IMR-90 (cell line): ENCODE data around the gene WWC2. TPM values are rescaled to one million over a fixed set of nuclear protein-coding genes. Genes with fewer than 3 reads are reported as not detected.

Experiments used
- ATAC-seq: fragments of 200-7000 bp; cut with Tn5 transposase; 2 replicates; pipeline ENCODE4 v1.9.1; 2020; ENCODE audit warnings: low read depth, mild to moderate bottlenecking, moderate library complexity
- BruUV-seq: library from RNA; stranded (reverse); fragments of 400-500 nt; replicated peaks from 2 replicates; lab custom pipeline; 2021; lab: Mats Ljungman, UMichigan
- CTCF ChIA-PET: fragments of 300-600 bp; formaldehyde crosslinking; extraction: SDS; loops from one replicate; lab custom pipeline; 2021; ENCODE audit warnings: antibody characterized with exemption; lab: Yijun Ruan, JAX
- POLR2A ChIA-PET: fragments of 300-600 bp; sonication (Branson Sonifier 250); formaldehyde crosslinking; loops from one replicate; lab custom pipeline; 2022; ENCODE audit warnings: antibody characterized with exemption; ENCODE audit not compliant: unreplicated experiment; lab: Charles Lee
- DNase-seq: peaks from one replicate; pipeline ENCODE4 v3.0.0; 2013
- H2AFZ ChIP-seq: replicated peaks from 2 replicates; pipeline ENCODE3; 2013; ENCODE audit warnings: low read length, mild to moderate bottlenecking; ENCODE audit not compliant: poor library complexity
- H2AK5ac ChIP-seq: 2 replicates; pipeline ENCODE4 v1.6.1; 2013; ENCODE audit warnings: low read depth, low read length, inconsistent platforms
- H2AK9ac ChIP-seq: replicated peaks from 2 replicates; pipeline ENCODE3; 2013; ENCODE audit warnings: mild to moderate bottlenecking, low read depth, low read length, moderate library complexity; ENCODE audit not compliant: poor library complexity
- H2BK120ac ChIP-seq: 2 replicates; pipeline ENCODE4 v1.6.1; 2013; ENCODE audit warnings: low read depth, low read length, inconsistent platforms
- H2BK15ac ChIP-seq: 3 replicates; pipeline ENCODE4 v1.6.1; 2013; ENCODE audit warnings: low read depth, low read length, inconsistent platforms
- H2BK20ac ChIP-seq: 2 replicates; pipeline ENCODE4 v1.6.1; 2013; ENCODE audit warnings: low read depth, mild to moderate bottlenecking, inconsistent platforms, low read length, moderate library complexity
- H2BK5ac ChIP-seq: 2 replicates; pipeline ENCODE4 v1.6.1; 2013; ENCODE audit warnings: mild to moderate bottlenecking, low read depth, low read length, inconsistent platforms; ENCODE audit not compliant: poor library complexity, severe bottlenecking
- H3K14ac ChIP-seq: replicated peaks from 2 replicates; pipeline ENCODE4 v1.6.1; 2013; ENCODE audit warnings: low read depth, low read length, inconsistent platforms
- H3K18ac ChIP-seq: 2 replicates; pipeline ENCODE4 v1.6.1; 2013; ENCODE audit warnings: low read depth, low read length, control low read depth
- H3K23ac ChIP-seq: 2 replicates; pipeline ENCODE4 v1.6.1; 2013; ENCODE audit warnings: low read depth, low read length, inconsistent platforms
- H3K27ac ChIP-seq: 2 replicates; pipeline ENCODE4 v1.5.1; 2013; ENCODE audit warnings: mild to moderate bottlenecking, control low read depth, low read length; ENCODE audit not compliant: insufficient read depth
- H3K27me3 ChIP-seq: 2 replicates; pipeline ENCODE4 v1.6.1; 2013; ENCODE audit warnings: low read length; ENCODE audit not compliant: control insufficient read depth, insufficient read depth
- H3K36me3 ChIP-seq: 2 replicates; pipeline ENCODE4 v1.6.1; 2013; ENCODE audit warnings: low read length, mixed read lengths; ENCODE audit not compliant: control insufficient read depth, insufficient read depth
- H3K4ac ChIP-seq: 2 replicates; pipeline ENCODE4 v1.6.1; 2013; ENCODE audit warnings: low read depth, low read length, inconsistent platforms
- H3K4me1 ChIP-seq: 2 replicates; pipeline ENCODE4 v1.6.1; 2013; ENCODE audit warnings: low read length, mixed read lengths; ENCODE audit not compliant: control insufficient read depth, insufficient read depth
- H3K4me2 ChIP-seq: 2 replicates; pipeline ENCODE4 v1.6.1; 2013; ENCODE audit warnings: low read depth, mild to moderate bottlenecking, control low read depth, low read length, moderate library complexity
- H3K4me3 ChIP-seq: 2 replicates; pipeline ENCODE4 v1.5.1; 2013; ENCODE audit warnings: low read depth, mild to moderate bottlenecking, control low read depth, low read length, moderate library complexity; ENCODE audit not compliant: insufficient read depth
- H3K56ac ChIP-seq: 2 replicates; pipeline ENCODE4 v1.6.1; 2013; ENCODE audit warnings: low read length, inconsistent platforms; ENCODE audit not compliant: insufficient read depth; ENCODE audit errors: extremely low read depth
- H3K79me1 ChIP-seq, 2 experiments: 2 replicates each; pipeline ENCODE4 v1.6.1; 2013; ENCODE audit warnings: low read length in 2 of 2, inconsistent platforms in 1 of 2, low read depth in 1 of 2
- H3K9ac ChIP-seq: 2 replicates; pipeline ENCODE4 v1.6.1; 2013; ENCODE audit warnings: low read depth, low read length, control low read depth
- H3K9me1 ChIP-seq: 2 replicates; pipeline ENCODE4 v1.6.1; 2013; ENCODE audit warnings: low read length, inconsistent platforms; ENCODE audit not compliant: insufficient read depth
- H3K9me3 ChIP-seq: 2 replicates; pipeline ENCODE4 v1.6.1; 2013; ENCODE audit warnings: low read length; ENCODE audit not compliant: control insufficient read depth, insufficient read depth
- H4K20me1 ChIP-seq: 2 replicates; pipeline ENCODE4 v1.6.1; 2013; ENCODE audit warnings: low read length, inconsistent platforms; ENCODE audit not compliant: insufficient read depth
- H4K5ac ChIP-seq: 2 replicates; pipeline ENCODE4 v1.6.1; 2013; ENCODE audit warnings: mild to moderate bottlenecking, low read depth, low read length, control low read depth
- H4K8ac ChIP-seq, 2 experiments: 2 replicates each; pipeline ENCODE4 v1.6.1; 2013; ENCODE audit warnings: low read depth in 2 of 2, low read length in 2 of 2, control low read depth in 1 of 2, inconsistent platforms in 1 of 2
- H4K91ac ChIP-seq: 2 replicates; pipeline ENCODE4 v1.6.1; 2013; ENCODE audit warnings: low read depth, low read length, inconsistent platforms; ENCODE audit not compliant: insufficient read depth
- BHLHE40 ChIP-seq: fragments of 150-350 bp; IDR thresholded peaks from 2 replicates; pipeline ENCODE4 v1.6.1; 2016; ENCODE audit warnings: mild to moderate bottlenecking, low read depth, low read length
- CEBPB ChIP-seq: IDR thresholded peaks from 2 replicates; pipeline ENCODE4 v1.6.1; 2012; ENCODE audit warnings: low read depth, low read length, improper control_type of control experiment
- CHD1 ChIP-seq: IDR thresholded peaks from 2 replicates; pipeline ENCODE4 v1.6.1; 2012; ENCODE audit warnings: low read depth, low read length, improper control_type of control experiment
- FOS ChIP-seq: fragments of 150-350 bp; IDR thresholded peaks from 2 replicates; pipeline ENCODE4 v1.6.1; 2016; ENCODE audit warnings: low read depth, low read length
- MAFK ChIP-seq: IDR thresholded peaks from 2 replicates; pipeline ENCODE4 v1.6.1; 2012; ENCODE audit warnings: low read depth, low read length, improper control_type of control experiment
- MAZ ChIP-seq: IDR thresholded peaks from 2 replicates; pipeline ENCODE4 v1.6.1; 2012; ENCODE audit warnings: low read depth, mild to moderate bottlenecking, low read length, improper control_type of control experiment, moderate library complexity, borderline replicate concordance
- MXI1 ChIP-seq: IDR thresholded peaks from 2 replicates; pipeline ENCODE4 v1.6.1; 2012; ENCODE audit warnings: low read depth, mild to moderate bottlenecking, low read length, moderate library complexity, borderline replicate concordance
- NFE2L2 ChIP-seq: fragments of 150-350 bp; IDR thresholded peaks from 2 replicates; pipeline ENCODE4 v1.6.1; 2016; ENCODE audit warnings: low read depth, mild to moderate bottlenecking, low read length
- POLR2A ChIP-seq: IDR thresholded peaks from 2 replicates; pipeline ENCODE4 v1.6.1; 2012; ENCODE audit warnings: mild to moderate bottlenecking, low read depth, low read length
- RAD21 ChIP-seq: IDR thresholded peaks from 2 replicates; pipeline ENCODE4 v1.6.1; 2012; ENCODE audit warnings: low read length, improper control_type of control experiment
- RCOR1 ChIP-seq: IDR thresholded peaks from 2 replicates; pipeline ENCODE4 v1.6.1; 2012; ENCODE audit warnings: mild to moderate bottlenecking, low read length, improper control_type of control experiment; ENCODE audit not compliant: insufficient replicate concordance
- RFX5 ChIP-seq: IDR thresholded peaks from 2 replicates; pipeline ENCODE4 v1.8.0; 2012; ENCODE audit warnings: low read depth, mild to moderate bottlenecking, low read length, moderate library complexity
- SMC3 ChIP-seq: fragments of 150-350 bp; IDR thresholded peaks from 2 replicates; pipeline ENCODE4 v1.6.1; 2016; ENCODE audit warnings: low read depth, mild to moderate bottlenecking, antibody characterized with exemption, low read length, moderate library complexity
- WGBS, 2 experiments: methylation state at CpG; one replicate each; pipeline versions ENCODE4 v1.1.5 to v1.1.7; 2013; ENCODE audit warnings: missing lambda C conversion rate in 2 of 2; ENCODE audit not compliant: insufficient read length in 1 of 2; ENCODE audit errors: extremely low coverage in 2 of 2; 5-methylcytosine and 5-hydroxymethylcytosine counted together
- dilution Hi-C: fragments of 300-500 bp; cut with HindIII; formaldehyde crosslinking; loops from one replicate; pipeline ENCODE4 v1.14.3; 2018; ENCODE audit warnings: low sequenced_read_pairs; ENCODE audit not compliant: unreplicated experiment
- in situ Hi-C: fragments of 300-500 bp; cut with MboI; formaldehyde crosslinking; loops from 3 replicates; pipeline ENCODE4 v1.14.3; 2019; ENCODE audit warnings: low sequenced_read_pairs, inconsistent platforms, mixed read lengths
- intact Hi-C: fragments of 100-400 bp; cut with micrococcal nuclease; formaldehyde crosslinking; loops from 2 replicates; pipeline ENCODE4 v1.10.0; 2022
- polyA plus RNA-seq, 3 experiments: library from polyadenylated mRNA; depleted of rRNA; stranded (reverse); fragments of >200 nt; gene quantifications; 2 replicates each; pipeline ENCODE4 v1.2.3, GENCODE V29; 2012; ENCODE audit warnings: low replicate concordance in 1 of 3
- total RNA-seq: library from RNA; depleted of rRNA; stranded (reverse); fragments of >200 nt; gene quantifications from 2 replicates; pipeline ENCODE4 v1.2.3, GENCODE V29; 2012
- TF ChIP-seq, protein P1 (sequence below): fragments of 150-350 bp; IDR thresholded peaks from 2 replicates; pipeline ENCODE4 v1.6.1; 2017; ENCODE audit warnings: mild to moderate bottlenecking, antibody characterized with exemption, low read length, low read depth
- TF ChIP-seq, protein P2 (sequence below): fragments of 150-350 bp; IDR thresholded peaks from 2 replicates; pipeline ENCODE4 v1.6.1; 2016; ENCODE audit warnings: low read depth, mild to moderate bottlenecking, low read length, moderate library complexity, borderline replicate concordance
- TF ChIP-seq, protein P3 (sequence below): conservative IDR thresholded peaks from 2 replicates; pipeline ENCODE4 v1.5.1; 2012; ENCODE audit warnings: mild to moderate bottlenecking, low read depth, low read length, improper control_type of control experiment

The WWC2 gene
- total and polyA plus RNA-seq, 2 of the 4 experiments (the other 2 are of a cell fraction), result 26.6 to 27.4 TPM

DNA sequence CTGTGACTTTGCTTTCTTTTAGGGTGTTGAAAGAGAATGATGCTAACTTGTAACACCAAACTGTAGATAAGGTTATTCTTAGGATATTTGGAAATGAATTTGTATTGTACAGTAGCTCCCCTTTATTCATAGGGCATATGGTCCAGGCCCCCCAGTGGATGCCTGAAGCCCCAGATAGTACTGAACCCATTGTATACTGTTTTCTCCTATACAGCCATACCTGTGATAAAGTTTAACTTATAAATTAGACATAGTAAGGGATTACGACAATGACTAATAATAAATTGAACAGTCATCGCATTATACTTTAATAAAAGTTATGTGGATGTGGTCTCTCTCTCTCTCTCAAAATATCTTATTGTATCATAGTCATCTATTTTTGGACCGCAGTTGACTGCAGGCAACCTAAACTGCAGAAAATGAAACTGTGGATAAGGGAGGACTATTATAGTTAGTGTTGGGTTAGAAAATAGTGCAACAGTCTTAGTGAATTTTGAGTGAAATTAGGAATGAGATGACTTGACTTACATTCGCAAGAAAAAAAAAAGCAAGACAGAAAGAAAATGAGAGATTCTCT, 115.9 kb downstream of the WWC2 start:
- no peak overlapping the region for H3K4me2 ChIP-seq
- no peak overlapping the region for H2BK120ac ChIP-seq
- in situ Hi-C loops, result no loop called here
- H3K27me3 ChIP-seq, result no peaks in the 10 kb centered on the region
- H3K14ac ChIP-seq, result no peak overlapping the region
- BruUV-seq, result no TSS peak
- no peaks in the 10 kb centered on the region for H3K4me1 ChIP-seq
- no peak overlapping the region for H4K91ac ChIP-seq
- no peak overlapping the region for H3K4ac ChIP-seq
- no peaks in the 10 kb centered on the region; the same call in 1 of the 2 replicates for H4K20me1 ChIP-seq
- ChIA-PET POLR2A (no interaction called here), CTCF (interaction anchor here (0.6 to 1.1 kb wide), 4 partner anchors 19 to 229 kb away, joined by 3 to 6 read pairs (median 3); no protein-coding TSS in a partner anchor)
- H3K9me1 ChIP-seq, result peaks cover 7% of the 10 kb centered on the region
- H2BK15ac ChIP-seq, result no peak overlapping the region
- H3K18ac ChIP-seq, result no peak overlapping the region
- no peak overlapping the region for H3K4me3 ChIP-seq
- H3K36me3 ChIP-seq, result peaks cover 3% of the 10 kb centered on the region
- H3K27ac ChIP-seq, result no peak overlapping the region
- dilution Hi-C loops, result no loop called here
- no peak overlapping the region for H3K56ac ChIP-seq
- H2BK20ac ChIP-seq, result no peak overlapping the region
- intact Hi-C loops, result no loop called here
- TF ChIP-seq CHD1 (no peak), MAZ (no peak), FOS (no peak), MXI1 (no peak), BHLHE40 (no peak), RFX5 (no peak), RAD21 (no peak), NFE2L2 (no peak), MAFK (no peak), SMC3 (no peak), RCOR1 (no peak), POLR2A (no peak), CEBPB (no peak)
- TF ChIP-seq, protein P1, sequence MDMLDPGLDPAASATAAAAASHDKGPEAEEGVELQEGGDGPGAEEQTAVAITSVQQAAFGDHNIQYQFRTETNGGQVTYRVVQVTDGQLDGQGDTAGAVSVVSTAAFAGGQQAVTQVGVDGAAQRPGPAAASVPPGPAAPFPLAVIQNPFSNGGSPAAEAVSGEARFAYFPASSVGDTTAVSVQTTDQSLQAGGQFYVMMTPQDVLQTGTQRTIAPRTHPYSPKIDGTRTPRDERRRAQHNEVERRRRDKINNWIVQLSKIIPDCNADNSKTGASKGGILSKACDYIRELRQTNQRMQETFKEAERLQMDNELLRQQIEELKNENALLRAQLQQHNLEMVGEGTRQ, result no peak
- TF ChIP-seq, protein P2, sequence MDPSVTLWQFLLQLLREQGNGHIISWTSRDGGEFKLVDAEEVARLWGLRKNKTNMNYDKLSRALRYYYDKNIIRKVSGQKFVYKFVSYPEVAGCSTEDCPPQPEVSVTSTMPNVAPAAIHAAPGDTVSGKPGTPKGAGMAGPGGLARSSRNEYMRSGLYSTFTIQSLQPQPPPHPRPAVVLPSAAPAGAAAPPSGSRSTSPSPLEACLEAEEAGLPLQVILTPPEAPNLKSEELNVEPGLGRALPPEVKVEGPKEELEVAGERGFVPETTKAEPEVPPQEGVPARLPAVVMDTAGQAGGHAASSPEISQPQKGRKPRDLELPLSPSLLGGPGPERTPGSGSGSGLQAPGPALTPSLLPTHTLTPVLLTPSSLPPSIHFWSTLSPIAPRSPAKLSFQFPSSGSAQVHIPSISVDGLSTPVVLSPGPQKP, result no peak
- TF ChIP-seq, protein P3, sequence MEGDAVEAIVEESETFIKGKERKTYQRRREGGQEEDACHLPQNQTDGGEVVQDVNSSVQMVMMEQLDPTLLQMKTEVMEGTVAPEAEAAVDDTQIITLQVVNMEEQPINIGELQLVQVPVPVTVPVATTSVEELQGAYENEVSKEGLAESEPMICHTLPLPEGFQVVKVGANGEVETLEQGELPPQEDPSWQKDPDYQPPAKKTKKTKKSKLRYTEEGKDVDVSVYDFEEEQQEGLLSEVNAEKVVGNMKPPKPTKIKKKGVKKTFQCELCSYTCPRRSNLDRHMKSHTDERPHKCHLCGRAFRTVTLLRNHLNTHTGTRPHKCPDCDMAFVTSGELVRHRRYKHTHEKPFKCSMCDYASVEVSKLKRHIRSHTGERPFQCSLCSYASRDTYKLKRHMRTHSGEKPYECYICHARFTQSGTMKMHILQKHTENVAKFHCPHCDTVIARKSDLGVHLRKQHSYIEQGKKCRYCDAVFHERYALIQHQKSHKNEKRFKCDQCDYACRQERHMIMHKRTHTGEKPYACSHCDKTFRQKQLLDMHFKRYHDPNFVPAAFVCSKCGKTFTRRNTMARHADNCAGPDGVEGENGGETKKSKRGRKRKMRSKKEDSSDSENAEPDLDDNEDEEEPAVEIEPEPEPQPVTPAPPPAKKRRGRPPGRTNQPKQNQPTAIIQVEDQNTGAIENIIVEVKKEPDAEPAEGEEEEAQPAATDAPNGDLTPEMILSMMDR, result no peak
- no peak overlapping the region for H2AK5ac ChIP-seq
- no peaks in the 10 kb centered on the region for H3K9me3 ChIP-seq
- ATAC-seq (no peak), DNase-seq (no peak)
- H2BK5ac ChIP-seq, result no peak overlapping the region
- H2AK9ac ChIP-seq, result no peak overlapping the region
- no peak overlapping the region for H3K23ac ChIP-seq
- H2AFZ ChIP-seq, result no peak overlapping the region
- peaks cover 6 to 28% of the 10 kb centered on the region in 2 experiments; a peak in 3 of 4 replicates for H3K79me1 ChIP-seq
- no peak overlapping the region for H4K8ac ChIP-seq
- no peak overlapping the region for H3K9ac ChIP-seq
- H4K5ac ChIP-seq, result no peak overlapping the region
- WGBS, 2 experiments, result no CpG with 5 or more reads among the region's 4 CpGs
